Dendritic cell treated with granulocyte-macrophage colony-stimulating factor and Interleukin-4, amounts not matched to agents 40 ng/mL and 50 ng/mL, for 4 days (primary cell): Measurements from ENCODE around the gene GGA2.
"Not testable (repeated sequence)": the region's sequence is repeated elsewhere in the genome, so short reads cannot be mapped to it uniquely, and the experiment has no call there.

Experiments used
- H3K27ac Mint-ChIP-seq: one replicate; pipeline ENCODE4 v1.8.0; 2022; ENCODE audit warnings: mild to moderate bottlenecking, mixed read lengths
- H3K27me3 Mint-ChIP-seq: one replicate; pipeline ENCODE4 v1.8.0; 2022; ENCODE audit warnings: mild to moderate bottlenecking, mixed read lengths
- H3K36me3 Mint-ChIP-seq: one replicate; pipeline ENCODE4 v1.8.0; 2022; ENCODE audit warnings: low read depth, mixed read lengths
- H3K4me1 Mint-ChIP-seq: one replicate; pipeline ENCODE4 v1.8.0; 2022; ENCODE audit warnings: low read depth, mixed read lengths
- H3K4me3 Mint-ChIP-seq: one replicate; pipeline ENCODE4 v1.8.0; 2022; ENCODE audit warnings: mild to moderate bottlenecking, moderate library complexity, mixed read lengths
- H3K9me3 Mint-ChIP-seq: one replicate; pipeline ENCODE4 v1.8.0; 2022; ENCODE audit warnings: mixed read lengths
- intact Hi-C: fragments of 100-400 bp; cut with micrococcal nuclease; formaldehyde crosslinking; loops from one replicate; pipeline ENCODE4 v1.15.0; 2022

The GGA2 gene

DNA sequence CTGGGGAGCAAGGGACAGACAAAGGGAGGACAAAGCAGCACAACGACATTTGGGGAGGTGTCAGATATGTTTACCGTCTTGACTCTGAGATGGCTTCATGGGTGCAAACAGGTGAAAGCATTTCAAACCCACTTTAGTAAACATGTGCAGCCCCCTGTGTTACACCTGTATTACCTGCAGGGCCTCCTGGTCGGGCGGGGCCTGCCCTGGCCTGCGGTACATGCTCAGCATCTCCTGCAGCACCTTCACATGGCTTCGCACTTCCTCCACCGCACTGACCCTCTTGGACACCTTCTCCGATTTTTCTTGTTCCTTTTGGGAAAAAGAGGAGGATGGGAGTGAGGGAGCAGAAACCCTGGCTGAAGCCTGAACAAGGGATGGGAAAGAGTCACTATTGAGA, 24.5 kb downstream of the GGA2 start:
- Mint-ChIP-seq H3K4me1 (no peaks in the 10 kb centered on the region), H3K27ac (no peak overlapping the region), H3K4me3 (no peak overlapping the region), H3K36me3 (peaks cover 98% of the 10 kb centered on the region), H3K9me3 (no peaks in the 10 kb centered on the region), H3K27me3 (no peaks in the 10 kb centered on the region)
- intact Hi-C loops: no loop called here

DNA sequence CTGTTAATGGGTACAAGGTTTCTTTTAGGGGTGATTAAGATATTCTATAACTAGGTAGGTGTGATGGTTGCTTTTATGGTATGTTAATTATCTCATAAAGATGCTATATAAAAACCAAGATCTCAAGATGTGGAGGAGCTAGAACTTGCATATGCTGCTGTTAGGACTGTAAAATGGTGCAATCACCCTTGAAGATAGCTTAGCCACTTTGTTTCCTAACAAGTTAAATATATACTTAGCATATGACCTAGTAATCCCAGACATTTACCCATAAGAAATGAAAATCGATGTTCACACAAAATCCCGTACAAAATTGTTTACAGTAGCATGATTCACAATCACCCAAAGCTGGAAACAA, 25.1 kb downstream of the GGA2 start:
- intact Hi-C loops: no loop called here
- no peak overlapping the region for H3K27ac Mint-ChIP-seq
- no peaks in the 10 kb centered on the region for H3K27me3 Mint-ChIP-seq
- no peak overlapping the region for H3K4me3 Mint-ChIP-seq
- H3K9me3 Mint-ChIP-seq: no peaks in the 10 kb centered on the region
- peaks cover 98% of the 10 kb centered on the region for H3K36me3 Mint-ChIP-seq
- H3K4me1 Mint-ChIP-seq: no peaks in the 10 kb centered on the region

DNA sequence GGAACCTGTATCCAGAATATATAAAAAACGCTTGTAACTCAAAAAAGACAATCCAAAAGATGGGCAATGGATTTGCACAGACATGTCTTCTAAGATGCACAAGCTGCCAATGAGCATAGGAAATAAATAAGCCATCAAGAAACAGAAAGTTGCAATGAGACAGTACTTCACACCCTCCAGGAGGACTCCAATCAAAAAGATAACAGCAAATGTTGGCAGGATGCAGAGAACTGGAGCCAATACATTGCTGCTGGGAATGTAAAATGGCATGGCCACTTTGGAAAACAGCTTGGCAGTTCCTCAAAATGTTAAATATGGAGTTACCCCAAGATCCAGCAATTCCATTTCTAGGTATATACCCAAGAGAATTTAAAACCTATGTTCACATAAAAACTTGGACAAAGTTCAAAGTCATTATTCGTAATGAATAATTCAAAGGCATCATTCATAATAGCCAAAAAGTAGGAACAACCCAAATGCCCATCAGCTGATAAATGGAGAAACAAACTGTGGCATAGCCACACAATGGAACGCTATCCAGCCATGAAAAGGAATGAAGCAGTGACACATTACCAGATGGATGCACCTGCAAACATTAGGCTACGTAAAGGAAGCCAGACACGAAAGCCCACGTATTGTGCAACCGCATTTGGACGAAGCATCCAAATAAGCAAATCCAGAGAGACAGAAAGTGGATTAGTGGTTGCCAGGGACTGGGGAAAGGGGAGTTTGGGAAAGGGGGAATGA, 25.6 kb downstream of the GGA2 start:
- peaks cover 98% of the 10 kb centered on the region for H3K36me3 Mint-ChIP-seq
- no peak overlapping the region for H3K27ac Mint-ChIP-seq
- H3K4me1 Mint-ChIP-seq: no peaks in the 10 kb centered on the region
- intact Hi-C loops: no loop called here
- H3K4me3 Mint-ChIP-seq: no peak overlapping the region
- no peaks in the 10 kb centered on the region for H3K27me3 Mint-ChIP-seq
- no peaks in the 10 kb centered on the region for H3K9me3 Mint-ChIP-seq

GRCh38 chr16:23483492-23483891, 26.8 kb downstream of the GGA2 start:
- intact Hi-C loops, H3K27ac Mint-ChIP-seq, H3K9me3 Mint-ChIP-seq: not testable (repeated sequence)

GRCh38 chr16:23482778-23483177, 27.5 kb downstream of the GGA2 start:
- intact Hi-C loops: no loop called here
- H3K27ac Mint-ChIP-seq: peak overlapping the region; percentile 4
- H3K4me3 Mint-ChIP-seq: no peak overlapping the region
- no peaks in the 10 kb centered on the region for H3K9me3 Mint-ChIP-seq
- H3K4me1 Mint-ChIP-seq: no peaks in the 10 kb centered on the region
- no peaks in the 10 kb centered on the region for H3K27me3 Mint-ChIP-seq
- peaks cover 100% of the 10 kb centered on the region for H3K36me3 Mint-ChIP-seq

More at GRCh38 chr16:23483492-23483891, 26.8 kb downstream of the GGA2 start:
- peaks cover 100% of the 10 kb centered on the region for H3K36me3 Mint-ChIP-seq
- not testable (repeated sequence) for H3K27me3 Mint-ChIP-seq, H3K4me1 Mint-ChIP-seq, H3K4me3 Mint-ChIP-seq

GRCh38 chr16:23480257-23480656, 30.0 kb downstream of the GGA2 start:
- no peaks in the 10 kb centered on the region for H3K4me1 Mint-ChIP-seq
- H3K9me3 Mint-ChIP-seq: no peaks in the 10 kb centered on the region
- H3K27me3 Mint-ChIP-seq: no peaks in the 10 kb centered on the region
- H3K27ac Mint-ChIP-seq: peak overlapping the region; percentile 2
- no peak overlapping the region for H3K4me3 Mint-ChIP-seq
- H3K36me3 Mint-ChIP-seq: peaks cover 100% of the 10 kb centered on the region
- intact Hi-C loops: no loop called here

DNA sequence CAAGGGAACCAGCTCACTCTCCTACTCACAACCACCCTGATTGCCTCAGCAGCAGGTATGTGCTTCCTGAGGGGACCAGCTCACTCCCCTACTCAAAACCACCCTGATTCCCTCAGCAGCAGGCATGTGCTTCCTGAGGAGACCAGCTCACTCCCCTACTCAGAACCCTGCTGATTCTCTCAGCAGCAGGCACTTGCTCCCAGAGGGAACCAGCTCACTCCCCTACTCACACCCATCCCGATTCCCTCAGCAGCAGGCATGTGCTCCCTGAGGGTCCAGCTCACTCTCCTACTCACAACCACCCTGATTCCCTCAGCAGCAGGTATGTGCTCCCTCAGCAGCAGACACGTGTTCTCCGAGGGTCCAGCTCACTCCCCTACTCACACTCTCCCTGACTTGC, 31.2 kb downstream of the GGA2 start:
- H3K4me3 Mint-ChIP-seq: no peak overlapping the region
- no peaks in the 10 kb centered on the region for H3K9me3 Mint-ChIP-seq
- H3K27ac Mint-ChIP-seq: peak overlapping the region; percentile 2
- peaks cover 100% of the 10 kb centered on the region for H3K36me3 Mint-ChIP-seq
- intact Hi-C loops: no loop called here
- H3K27me3 Mint-ChIP-seq: no peaks in the 10 kb centered on the region
- H3K4me1 Mint-ChIP-seq: no peaks in the 10 kb centered on the region

- Mint-ChIP-seq H3K36me3 (peaks cover 100% of the 10 kb centered on the region), H3K27me3 (no peaks in the 10 kb centered on the region), H3K9me3 (no peaks in the 10 kb centered on the region), H3K4me1 (no peaks in the 10 kb centered on the region), H3K4me3 (no peak overlapping the region), H3K27ac (no peak overlapping the region)
- intact Hi-C loops: no loop called here
These were observed 31.7 kb downstream of the GGA2 start for GRCh38 chr16:23478566-23478965.

DNA sequence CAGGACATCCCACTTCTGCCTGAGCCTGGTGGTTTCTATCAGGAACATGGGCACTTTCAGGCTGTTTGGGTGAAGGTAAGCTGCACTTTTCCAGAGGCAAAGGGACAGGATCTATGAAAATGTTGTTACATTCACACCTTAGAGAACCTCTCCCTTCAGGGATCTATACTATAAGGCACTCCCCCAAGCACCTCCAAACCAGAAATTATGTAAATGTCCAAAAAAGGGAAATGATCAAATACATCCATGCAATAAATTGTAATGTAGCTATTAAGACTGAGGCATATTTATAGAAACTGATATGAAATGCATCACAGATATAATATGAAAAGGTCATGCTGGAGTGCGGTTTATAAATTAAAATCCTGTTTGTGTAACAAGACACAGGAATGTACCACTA, 34.0 kb downstream of the GGA2 start:
- H3K4me3 Mint-ChIP-seq: no peak overlapping the region
- peaks cover 94% of the 10 kb centered on the region for H3K36me3 Mint-ChIP-seq
- no peaks in the 10 kb centered on the region for H3K9me3 Mint-ChIP-seq
- no peaks in the 10 kb centered on the region for H3K27me3 Mint-ChIP-seq
- intact Hi-C loops: no loop called here
- H3K27ac Mint-ChIP-seq: no peak overlapping the region
- H3K4me1 Mint-ChIP-seq: no peaks in the 10 kb centered on the region

GRCh38 chr16:23469814-23470213, 40.5 kb downstream of the GGA2 start:
- H3K4me3 Mint-ChIP-seq: no peak overlapping the region
- H3K9me3 Mint-ChIP-seq: no peaks in the 10 kb centered on the region
- intact Hi-C loops: no loop called here
- no peak overlapping the region for H3K27ac Mint-ChIP-seq
- H3K36me3 Mint-ChIP-seq: peaks cover 94% of the 10 kb centered on the region
- H3K4me1 Mint-ChIP-seq: no peaks in the 10 kb centered on the region
- no peaks in the 10 kb centered on the region for H3K27me3 Mint-ChIP-seq

- no peak overlapping the region for H3K4me3 Mint-ChIP-seq
- H3K27ac Mint-ChIP-seq: no peak overlapping the region
- H3K36me3 Mint-ChIP-seq: peaks cover 76% of the 10 kb centered on the region
- no peaks in the 10 kb centered on the region for H3K27me3 Mint-ChIP-seq
- H3K4me1 Mint-ChIP-seq: peaks cover 4% of the 10 kb centered on the region
- no peaks in the 10 kb centered on the region for H3K9me3 Mint-ChIP-seq
- intact Hi-C loops: no loop called here
These were observed 44.0 kb downstream of the GGA2 start for GRCh38 chr16:23466162-23466885.

DNA sequence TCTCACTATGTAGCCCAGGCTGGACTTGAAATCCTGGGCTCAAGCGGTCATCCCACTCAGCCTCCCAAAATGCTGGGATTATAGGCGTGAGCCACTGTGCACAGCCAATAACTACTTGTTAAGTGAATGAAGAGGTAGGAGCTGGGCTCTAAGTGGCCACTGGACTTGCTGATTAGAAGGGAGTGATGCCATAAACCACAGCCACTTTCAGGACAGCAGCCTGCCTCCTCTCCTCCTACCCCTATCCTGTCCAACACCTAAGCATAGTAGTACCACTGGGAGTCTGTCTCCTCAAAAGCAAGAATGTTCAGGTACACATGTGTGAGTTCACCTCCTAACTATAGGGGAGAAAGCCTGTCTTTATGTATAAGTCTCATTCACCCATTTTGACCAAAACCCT, 45.1 kb downstream of the GGA2 start:
- H3K27ac Mint-ChIP-seq: no peak overlapping the region
- no peaks in the 10 kb centered on the region for H3K9me3 Mint-ChIP-seq
- H3K4me1 Mint-ChIP-seq: peaks cover 4% of the 10 kb centered on the region
- intact Hi-C loops: no loop called here
- peaks cover 72% of the 10 kb centered on the region for H3K36me3 Mint-ChIP-seq
- no peak overlapping the region for H3K4me3 Mint-ChIP-seq
- H3K27me3 Mint-ChIP-seq: no peaks in the 10 kb centered on the region

GRCh38 chr16:23464196-23464595, 46.1 kb downstream of the GGA2 start:
- no peaks in the 10 kb centered on the region for H3K9me3 Mint-ChIP-seq
- H3K4me3 Mint-ChIP-seq: no peak overlapping the region
- intact Hi-C loops: no loop called here
- H3K4me1 Mint-ChIP-seq: peaks cover 4% of the 10 kb centered on the region
- no peaks in the 10 kb centered on the region for H3K27me3 Mint-ChIP-seq
- peaks cover 62% of the 10 kb centered on the region for H3K36me3 Mint-ChIP-seq
- H3K27ac Mint-ChIP-seq: no peak overlapping the region

DNA sequence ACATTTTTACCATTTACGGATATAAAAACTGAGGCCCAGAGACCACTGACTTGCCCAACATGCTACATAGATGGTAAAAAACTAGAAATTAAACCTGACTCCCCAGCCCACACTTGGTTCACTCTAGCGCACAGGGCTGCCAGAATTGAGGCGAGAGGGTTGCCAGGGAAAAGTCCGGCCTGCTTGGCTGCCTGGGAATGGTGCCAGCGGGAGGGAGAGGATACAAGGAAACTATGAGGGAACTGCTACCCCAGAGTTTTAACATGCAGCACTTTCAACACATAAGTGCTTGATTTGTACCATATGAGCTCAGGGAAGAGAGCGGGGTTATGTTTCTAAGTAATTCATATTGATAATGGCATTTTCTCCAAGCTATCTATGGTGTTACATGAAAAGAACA, 47.3 kb downstream of the GGA2 start:
- H3K27me3 Mint-ChIP-seq, H3K4me3 Mint-ChIP-seq, H3K9me3 Mint-ChIP-seq, H3K4me1 Mint-ChIP-seq, H3K27ac Mint-ChIP-seq, intact Hi-C loops: not testable (repeated sequence)
- H3K36me3 Mint-ChIP-seq: peaks cover 50% of the 10 kb centered on the region
